Measurements from ENCODE around the gene C4orf50.

DNA sequence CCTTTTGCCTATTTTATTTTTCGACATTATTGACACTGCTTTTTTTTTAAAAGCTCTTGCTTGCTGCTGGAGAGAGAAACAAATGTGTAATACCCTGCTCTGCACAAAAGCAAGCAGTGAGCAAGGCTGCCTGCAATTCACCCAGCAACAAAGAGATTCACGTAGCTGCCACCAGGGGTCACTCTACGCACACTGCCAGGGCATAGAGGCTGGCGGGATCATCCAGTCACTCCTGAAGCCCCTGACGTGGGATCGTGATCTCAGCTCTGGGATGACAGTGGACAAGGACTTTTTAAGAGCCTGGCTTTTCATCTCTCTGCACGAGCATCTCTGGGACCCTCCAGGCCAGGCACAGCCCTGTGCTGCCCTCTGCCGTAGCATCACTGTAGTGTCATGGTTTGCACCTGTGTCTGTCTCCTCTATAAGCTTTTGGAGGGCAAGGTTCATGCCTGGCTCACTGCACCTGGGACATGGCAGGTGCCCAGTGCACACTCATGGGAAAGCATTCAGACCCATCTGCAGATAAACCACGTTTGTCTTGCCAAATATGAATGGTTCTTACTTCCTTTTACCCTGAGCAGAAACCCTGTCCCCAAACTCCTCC lies 19.8 kb downstream of the C4orf50 start:
- TF ChIP-seq CTCF (IDR thresholded peaks at IDR 0.05; ENCODE audit: insufficient read depth, low read depth, low read length) (peak; percentile 91), EZH2 (IDR thresholded peaks at IDR 0.05; ENCODE audit: insufficient read depth, low read length) (no peak)

Measured in astrocyte (in vitro differentiated cells and primary cell).